ACC112 (cell line): ENCODE results near the gene FBXL7.

ENCODE experiments used
- H2AFZ ChIP-seq: fragments of 200-600 bp; sonication (generic); one replicate; pipeline ENCODE4 v1.6.0; 2017; ENCODE audit warnings: antibody characterized with exemption, low read length; ENCODE audit not compliant: unreplicated experiment
- H3K27ac ChIP-seq: fragments of 200-600 bp; sonication (generic); 2 replicates; pipeline ENCODE4 v1.5.1; 2014; ENCODE audit warnings: low read depth, mild to moderate bottlenecking, antibody characterized with exemption, low read length, moderate library complexity
- H3K27me3 ChIP-seq: fragments of 200-600 bp; sonication (generic); 2 replicates; pipeline ENCODE4 v1.6.1; 2014; ENCODE audit warnings: mild to moderate bottlenecking, antibody characterized with exemption, low read length, moderate library complexity, mixed read lengths; ENCODE audit not compliant: insufficient read depth
- H3K36me3 ChIP-seq: fragments of 200-600 bp; sonication (generic); 2 replicates; pipeline ENCODE4 v1.6.1; 2016; ENCODE audit warnings: mild to moderate bottlenecking, antibody characterized with exemption, low read length, moderate library complexity, mixed read lengths; ENCODE audit not compliant: insufficient read depth
- H3K4me1 ChIP-seq: fragments of 200-600 bp; sonication (generic); one replicate; pipeline ENCODE4 v1.6.1; 2016; ENCODE audit warnings: low read length, mixed read lengths; ENCODE audit not compliant: insufficient read depth, unreplicated experiment, control insufficient read depth
- H3K4me3 ChIP-seq: fragments of 200-600 bp; sonication (generic); 2 replicates; pipeline ENCODE4 v1.5.1; 2014; ENCODE audit warnings: mild to moderate bottlenecking, low read depth, low read length
- H3K79me2 ChIP-seq: fragments of 200-600 bp; sonication (generic); one replicate; pipeline ENCODE4 v1.6.0; 2016; ENCODE audit warnings: low read length; ENCODE audit not compliant: control insufficient read depth, unreplicated experiment, insufficient read depth

FBXL7 gene

GRCh38 chr5:15772131-15772530 lies 272.2 kb downstream of the FBXL7 start:
- H3K4me3 ChIP-seq: no peak overlapping the region
- no peak overlapping the region for H2AFZ ChIP-seq
- H3K27me3 ChIP-seq: no peaks in the 10 kb centered on the region
- H3K27ac ChIP-seq: no peak overlapping the region
- no peaks in the 10 kb centered on the region for H3K4me1 ChIP-seq
- no peaks in the 10 kb centered on the region for H3K36me3 ChIP-seq
- H3K79me2 ChIP-seq: no peaks in the 10 kb centered on the region

GRCh38 chr5:15774632-15775031 lies 274.7 kb downstream of the FBXL7 start:
- Histone ChIP-seq H2AFZ (no peak overlapping the region), H3K79me2 (no peaks in the 10 kb centered on the region), H3K4me1 (no peaks in the 10 kb centered on the region), H3K27me3 (no peaks in the 10 kb centered on the region), H3K27ac (no peak overlapping the region), H3K36me3 (no peaks in the 10 kb centered on the region), H3K4me3 (no peak overlapping the region)

- no peaks in the 10 kb centered on the region for H3K4me1 ChIP-seq
- no peaks in the 10 kb centered on the region for H3K36me3 ChIP-seq
- H3K27ac ChIP-seq: no peak overlapping the region
- no peaks in the 10 kb centered on the region for H3K27me3 ChIP-seq
- H3K4me3 ChIP-seq: no peak overlapping the region
- H3K79me2 ChIP-seq: no peaks in the 10 kb centered on the region
- no peak overlapping the region for H2AFZ ChIP-seq
These were observed 276.4 kb downstream of the FBXL7 start for GRCh38 chr5:15776346-15776745.

- no peak overlapping the region for H3K4me3 ChIP-seq
- H3K4me1 ChIP-seq: no peaks in the 10 kb centered on the region
- no peaks in the 10 kb centered on the region for H3K27me3 ChIP-seq
- no peaks in the 10 kb centered on the region for H3K79me2 ChIP-seq
- H3K36me3 ChIP-seq: no peaks in the 10 kb centered on the region
- H3K27ac ChIP-seq: no peak overlapping the region
- H2AFZ ChIP-seq: no peak overlapping the region
These were observed 283.8 kb downstream of the FBXL7 start for GRCh38 chr5:15783734-15784133.

GRCh38 chr5:15785531-15785981 lies 285.6 kb downstream of the FBXL7 start:
- H3K4me1 ChIP-seq: peaks cover 2% of the 10 kb centered on the region
- H2AFZ ChIP-seq: no peak overlapping the region
- H3K27me3 ChIP-seq: no peaks in the 10 kb centered on the region
- H3K27ac ChIP-seq: no peak overlapping the region
- H3K4me3 ChIP-seq: no peak overlapping the region
- H3K79me2 ChIP-seq: no peaks in the 10 kb centered on the region
- H3K36me3 ChIP-seq: no peaks in the 10 kb centered on the region

GRCh38 chr5:15786326-15786725 lies 286.3 kb downstream of the FBXL7 start:
- no peaks in the 10 kb centered on the region for H3K27me3 ChIP-seq
- peaks cover 8% of the 10 kb centered on the region for H3K4me1 ChIP-seq
- H3K4me3 ChIP-seq: no peak overlapping the region
- H2AFZ ChIP-seq: no peak overlapping the region
- no peaks in the 10 kb centered on the region for H3K79me2 ChIP-seq
- H3K36me3 ChIP-seq: no peaks in the 10 kb centered on the region
- H3K27ac ChIP-seq: no peak overlapping the region

GRCh38 chr5:15786884-15787283 lies 286.9 kb downstream of the FBXL7 start:
- no peak overlapping the region for H2AFZ ChIP-seq
- H3K4me3 ChIP-seq: no peak overlapping the region
- peaks cover 14% of the 10 kb centered on the region for H3K4me1 ChIP-seq
- H3K79me2 ChIP-seq: no peaks in the 10 kb centered on the region
- H3K27ac ChIP-seq: no peak overlapping the region
- no peaks in the 10 kb centered on the region for H3K27me3 ChIP-seq
- no peaks in the 10 kb centered on the region for H3K36me3 ChIP-seq

GRCh38 chr5:15787681-15788080 lies 287.7 kb downstream of the FBXL7 start:
- Histone ChIP-seq H3K27me3 (no peaks in the 10 kb centered on the region), H3K4me1 (peaks cover 17% of the 10 kb centered on the region), H3K4me3 (no peak overlapping the region), H3K36me3 (no peaks in the 10 kb centered on the region), H2AFZ (no peak overlapping the region), H3K79me2 (no peaks in the 10 kb centered on the region), H3K27ac (no peak overlapping the region)

- Histone ChIP-seq H3K79me2 (no peaks in the 10 kb centered on the region), H2AFZ (no peak overlapping the region), H3K4me1 (peaks cover 17% of the 10 kb centered on the region), H3K36me3 (no peaks in the 10 kb centered on the region), H3K27me3 (no peaks in the 10 kb centered on the region), H3K4me3 (no peak overlapping the region), H3K27ac (no peak overlapping the region)
These were observed 289.7 kb downstream of the FBXL7 start for GRCh38 chr5:15789642-15790041.

GRCh38 chr5:15790446-15791018 lies 290.6 kb downstream of the FBXL7 start:
- no peak overlapping the region for H3K27ac ChIP-seq
- H3K79me2 ChIP-seq: no peaks in the 10 kb centered on the region
- H3K36me3 ChIP-seq: no peaks in the 10 kb centered on the region
- H3K4me3 ChIP-seq: no peak overlapping the region
- peaks cover 17% of the 10 kb centered on the region for H3K4me1 ChIP-seq
- no peak overlapping the region for H2AFZ ChIP-seq
- no peaks in the 10 kb centered on the region for H3K27me3 ChIP-seq

GRCh38 chr5:15791274-15791673 lies 291.3 kb downstream of the FBXL7 start:
- no peak overlapping the region for H2AFZ ChIP-seq

More at GRCh38 chr5:15791274-15791673, 291.3 kb downstream of the FBXL7 start:
- Histone ChIP-seq H3K36me3 (no peaks in the 10 kb centered on the region), H3K79me2 (no peaks in the 10 kb centered on the region), H3K4me3 (no peak overlapping the region), H3K27ac (no peak overlapping the region), H3K4me1 (peaks cover 17% of the 10 kb centered on the region), H3K27me3 (no peaks in the 10 kb centered on the region)
